NOMO-1 treated with dmso at 0.1 percent for 144 hours (cell line): ENCODE results near the gene RAB12.
"Not testable (repeated sequence)": the region's sequence is repeated elsewhere in the genome, so short reads cannot be mapped to it uniquely, and the experiment has no call there.

Experiments
- DNase-seq: peaks from one replicate; lab custom pipeline; 2025; ENCODE audit not compliant: unreplicated experiment; lab: John Stamatoyannopoulos, UW

RAB12 gene

GRCh38 chr18:8611916-8612576 is 2.8 kb downstream of the RAB12 start:
- DNase-seq, result no peak

GRCh38 chr18:8614875-8615274 is 5.6 kb downstream of the RAB12 start:
- DNase-seq, result no peak

GRCh38 chr18:8615397-8616027 is 6.3 kb downstream of the RAB12 start:
- peak; percentile 51 for DNase-seq

DNA sequence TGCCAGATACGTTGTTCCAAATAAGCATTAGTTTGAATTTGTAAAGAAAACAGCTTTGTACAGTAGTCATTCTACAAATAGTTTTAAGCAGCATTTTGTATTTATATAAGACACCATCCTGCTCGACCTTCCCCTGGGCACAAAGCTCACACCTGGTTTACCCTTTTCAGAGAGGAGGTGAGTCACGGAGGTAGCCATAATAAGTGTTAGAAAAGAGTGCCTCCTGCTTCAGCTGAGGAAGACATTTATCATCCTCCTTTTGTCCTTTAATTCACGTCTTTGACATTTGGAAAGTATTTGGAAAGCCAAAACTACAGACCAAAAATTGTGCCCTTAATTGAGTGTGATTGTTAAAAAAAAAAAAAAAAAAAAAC is 6.8 kb downstream of the RAB12 start:
- DNase-seq, result no peak

DNA sequence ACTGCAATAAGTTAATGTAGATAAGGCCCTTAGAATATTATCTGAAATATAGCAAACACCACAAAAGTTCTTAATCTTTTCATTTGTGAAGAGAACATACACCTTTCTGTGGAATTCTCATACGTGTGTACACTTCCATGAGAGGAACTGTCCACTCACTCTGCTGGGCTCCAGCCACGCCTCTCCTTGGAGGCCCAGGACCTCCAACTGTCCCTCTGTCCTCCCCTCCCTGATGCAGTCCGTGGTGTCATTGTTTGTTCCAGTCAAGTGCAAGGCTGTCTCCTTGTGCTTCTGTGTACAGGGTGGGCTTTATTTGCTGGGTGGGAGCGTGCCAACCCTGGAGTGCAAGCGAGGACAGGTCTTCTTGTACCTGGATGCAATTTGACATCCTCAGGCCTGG is 8.7 kb downstream of the RAB12 start:
- DNase-seq, result no peak

GRCh38 chr18:8619041-8619440 is 9.8 kb downstream of the RAB12 start:
- DNase-seq, result no peak

DNA sequence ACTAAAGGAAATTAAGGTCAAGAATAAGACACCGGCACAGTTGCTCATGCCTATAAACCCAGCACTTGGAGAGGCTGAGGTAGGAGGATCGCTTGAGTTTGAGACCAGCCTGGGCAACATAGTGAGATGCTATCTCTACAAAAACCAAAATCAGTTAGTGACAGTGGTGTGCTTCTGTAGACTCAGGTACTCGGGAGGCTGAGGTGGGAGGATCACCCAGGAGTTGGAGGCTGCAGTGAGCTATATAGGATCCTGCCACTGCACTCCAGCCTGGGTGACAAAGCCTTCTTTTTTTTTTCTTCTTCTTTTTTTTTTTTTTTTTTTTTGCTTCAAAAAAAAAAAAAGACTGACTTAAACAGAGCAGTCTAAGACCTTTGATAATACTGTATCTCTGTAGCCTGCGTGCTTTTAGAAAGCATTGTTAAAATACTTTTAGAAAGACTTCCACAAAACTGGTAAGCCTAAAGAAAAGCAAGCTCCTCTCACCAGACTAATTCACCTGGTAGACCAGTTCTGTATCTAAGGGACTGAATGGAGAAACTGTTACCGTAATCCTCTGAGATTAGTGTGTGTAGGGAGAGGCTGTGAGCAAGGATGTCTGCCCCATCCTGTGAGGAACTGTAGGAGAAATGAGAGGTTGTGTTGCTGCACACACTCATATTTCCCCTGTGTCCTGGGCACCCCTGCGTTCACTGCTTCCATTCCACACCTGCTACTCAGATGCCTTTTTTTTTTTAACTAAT is 10.8 kb downstream of the RAB12 start:
- no peak for DNase-seq

- no peak for DNase-seq
Observed at GRCh38 chr18:8620845-8621244, 11.6 kb downstream of the RAB12 start.

GRCh38 chr18:8622625-8623024 is 13.4 kb downstream of the RAB12 start:
- DNase-seq, result not testable (repeated sequence)

GRCh38 chr18:8623549-8624106 is 14.4 kb downstream of the RAB12 start:
- peak; percentile 70 for DNase-seq

- DNase-seq, result no peak
Observed at GRCh38 chr18:8625461-8626092, 16.3 kb downstream of the RAB12 start.

DNA sequence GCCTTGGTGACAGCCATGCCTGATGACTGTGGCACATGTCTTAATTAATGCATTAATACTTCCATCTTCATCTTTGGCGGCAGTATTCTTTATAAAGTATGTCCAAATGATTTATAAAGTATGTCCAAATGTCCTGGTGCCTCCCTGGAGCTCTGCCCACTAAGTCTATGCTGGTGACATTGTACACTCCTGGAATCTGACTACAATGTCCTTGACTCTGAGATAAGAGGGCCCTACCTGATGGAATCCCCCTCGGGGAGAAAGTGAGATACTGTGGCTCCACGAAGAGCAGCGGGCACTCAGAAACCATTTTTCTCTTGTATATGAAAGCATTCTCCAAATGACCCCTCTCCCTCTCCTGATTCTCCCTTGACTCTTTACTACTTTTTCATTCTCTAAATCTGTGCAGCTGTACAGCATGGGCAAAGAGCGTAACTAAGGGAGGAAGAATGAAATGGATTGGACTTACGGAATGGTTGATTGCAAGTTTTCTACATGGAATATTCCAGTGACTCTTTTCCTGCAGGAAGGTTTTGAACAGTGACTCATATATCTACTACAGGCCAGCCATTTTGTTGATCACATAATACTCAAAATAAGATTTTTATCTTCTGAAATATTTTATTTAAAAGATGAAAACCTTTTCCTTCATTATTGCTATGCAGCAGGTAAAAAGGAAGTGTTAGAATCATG is 17.3 kb downstream of the RAB12 start:
- DNase-seq, result no peak

GRCh38 chr18:8627107-8627472 is 17.9 kb downstream of the RAB12 start:
- DNase-seq, result no peak

DNA sequence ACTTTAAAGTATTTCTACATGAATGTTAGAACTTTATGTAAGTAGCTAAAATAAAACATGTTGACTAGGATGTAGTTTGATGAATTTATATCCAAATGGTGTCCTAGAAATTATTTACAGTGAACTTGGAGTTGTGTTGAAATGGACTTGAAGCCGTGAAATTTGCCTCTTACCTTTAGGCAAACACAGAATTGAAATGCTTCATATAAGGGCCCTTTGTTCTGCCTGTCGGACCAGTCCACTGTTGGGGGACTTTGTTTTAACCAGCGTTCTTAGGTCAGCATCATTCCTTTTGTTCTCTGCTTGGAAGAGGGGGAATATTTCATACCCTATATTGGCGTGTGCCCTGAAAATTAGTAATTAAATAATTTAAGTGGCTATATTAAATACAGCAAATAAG is 18.3 kb downstream of the RAB12 start:
- DNase-seq, result no peak

DNA sequence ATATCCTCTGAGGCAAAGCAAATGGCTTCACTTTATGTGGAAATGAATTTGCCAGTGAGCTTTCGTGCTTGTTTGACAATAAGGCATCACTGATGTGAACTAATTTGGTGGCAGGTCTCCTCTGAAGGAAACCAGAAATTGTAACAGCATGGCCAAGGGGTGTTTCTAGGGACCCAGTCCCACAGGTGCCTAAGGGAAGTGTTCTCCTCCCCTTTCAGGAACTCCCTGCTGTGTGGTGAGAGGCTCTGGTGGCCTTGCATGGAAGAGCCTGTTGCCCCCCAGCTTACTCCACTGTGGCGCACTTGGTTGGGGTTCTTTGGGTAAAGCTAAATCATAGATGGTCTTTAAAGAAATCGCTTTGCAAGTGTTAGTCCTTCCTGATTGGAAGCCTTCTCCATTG is 20.4 kb downstream of the RAB12 start:
- DNase-seq, result no peak

- DNase-seq, result no peak
Observed at GRCh38 chr18:8630546-8630945, 21.3 kb downstream of the RAB12 start.

DNA sequence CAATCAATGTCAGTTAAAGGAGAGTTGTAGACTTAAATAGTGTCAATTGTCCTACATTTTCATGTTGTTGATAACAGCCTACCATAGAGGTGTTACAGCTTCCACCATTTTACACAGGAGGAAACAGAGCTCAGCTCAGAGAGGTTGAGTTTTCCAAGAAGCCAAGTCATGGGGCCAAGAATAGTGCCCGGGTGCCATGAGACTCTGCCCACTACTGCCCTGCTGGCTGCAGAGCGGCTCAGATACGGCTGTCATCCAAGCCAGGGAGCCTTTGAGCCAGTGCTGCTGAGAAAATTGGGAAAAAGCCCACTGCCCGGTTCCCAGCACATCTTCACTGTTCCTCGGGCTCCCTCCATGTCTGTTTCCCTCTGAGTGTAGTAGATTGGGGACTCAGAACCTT is 22.0 kb downstream of the RAB12 start:
- no peak for DNase-seq

- no peak for DNase-seq
Observed at GRCh38 chr18:8632386-8632785, 23.1 kb downstream of the RAB12 start.

DNA sequence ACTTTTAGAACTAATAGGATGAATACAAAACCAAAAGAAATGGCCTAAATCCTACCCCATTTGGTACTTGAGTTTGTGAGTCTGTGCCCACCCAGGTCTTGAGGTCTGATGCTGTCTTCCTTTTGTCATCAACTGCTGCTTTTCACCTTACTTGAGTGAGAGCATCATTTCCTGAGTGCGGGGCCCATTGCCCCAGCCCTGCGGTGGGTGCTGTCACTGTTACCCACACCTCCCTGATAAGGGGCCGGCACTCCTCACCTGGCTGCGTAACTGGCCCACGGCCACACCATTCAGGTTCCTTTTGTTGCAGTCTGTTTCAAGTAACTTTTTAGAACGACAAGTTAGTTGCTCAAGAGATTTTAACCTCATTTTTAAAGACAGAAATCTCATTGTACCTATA is 25.3 kb downstream of the RAB12 start:
- no peak for DNase-seq

GRCh38 chr18:8635087-8635486 is 25.9 kb downstream of the RAB12 start:
- DNase-seq, result no peak

DNA sequence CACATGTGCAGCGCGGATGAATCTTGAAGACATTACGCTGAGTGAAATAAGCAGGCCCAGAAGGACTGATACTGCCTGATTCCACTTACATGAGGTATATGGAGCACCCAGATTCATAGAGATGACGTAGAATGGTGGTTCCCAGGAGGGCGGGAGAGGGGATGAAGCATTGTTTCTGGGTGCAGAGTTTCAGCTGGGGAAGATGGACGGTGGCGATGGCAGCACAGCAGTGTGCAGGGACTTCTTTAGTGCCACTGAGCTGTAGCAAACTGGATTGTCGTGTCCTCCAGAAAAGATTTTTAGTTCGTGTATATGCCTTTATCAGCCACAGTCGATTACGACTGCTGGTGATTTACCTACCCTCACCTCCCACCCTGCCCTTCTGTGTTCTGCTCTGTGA is 30.5 kb downstream of the RAB12 start:
- DNase-seq, result no peak
